MCF 10A (cell line): Measurements from ENCODE around the gene CDYL. TPM values are rescaled to one million over a fixed set of nuclear protein-coding genes. Genes with fewer than 3 reads are reported as not detected.

Experiments
- BruUV-seq: library from RNA; stranded (reverse); fragments of 400-500 nt; replicated peaks from 2 replicates; lab custom pipeline; 2021; lab: Mats Ljungman, UMichigan
- CTCF ChIA-PET: fragments of 300-600 bp; sonication (Branson Sonifier 250); formaldehyde crosslinking; extraction: SDS; loops from one replicate; lab custom pipeline; 2021; ENCODE audit warnings: antibody characterized with exemption, inconsistent platforms; lab: Yijun Ruan, JAX
- POLR2A ChIA-PET: fragments of 300-600, 350-650 bp; sonication (Branson Sonifier 250); formaldehyde crosslinking; extraction: SDS; loops from one replicate; lab custom pipeline; 2020; ENCODE audit warnings: antibody characterized with exemption, inconsistent platforms; lab: Yijun Ruan, JAX
- DNase-seq: peaks from one replicate; pipeline ENCODE4 v3.0.0-alpha.2; 2018; ENCODE audit not compliant: unreplicated experiment
- H3K27ac Mint-ChIP-seq: one replicate; pipeline ENCODE4 v1.8.0; 2022; ENCODE audit warnings: mild to moderate bottlenecking, low read depth, mixed read lengths; ENCODE audit not compliant: unreplicated experiment
- H3K27me3 Mint-ChIP-seq: one replicate; pipeline ENCODE4 v1.8.0; 2022; ENCODE audit warnings: mixed read lengths; ENCODE audit not compliant: insufficient read depth, unreplicated experiment
- H3K36me3 Mint-ChIP-seq: one replicate; pipeline ENCODE4 v1.8.0; 2022; ENCODE audit warnings: mild to moderate bottlenecking, moderate library complexity, mixed read lengths; ENCODE audit not compliant: insufficient read depth, unreplicated experiment
- H3K4me1 Mint-ChIP-seq: one replicate; pipeline ENCODE4 v1.8.0; 2022; ENCODE audit warnings: mixed read lengths; ENCODE audit not compliant: insufficient read depth, unreplicated experiment
- H3K4me3 Mint-ChIP-seq: one replicate; pipeline ENCODE4 v1.8.0; 2022; ENCODE audit warnings: mild to moderate bottlenecking, moderate library complexity, mixed read lengths; ENCODE audit not compliant: unreplicated experiment
- H3K9me3 Mint-ChIP-seq: one replicate; pipeline ENCODE4 v1.8.0; 2022; ENCODE audit warnings: mixed read lengths; ENCODE audit not compliant: unreplicated experiment
- CTCF ChIP-seq: fragments of 200-600 bp; IDR thresholded peaks from one replicate; pipeline ENCODE4 v1.8.0; 2022; ENCODE audit warnings: antibody characterized with exemption, mild to moderate bottlenecking; ENCODE audit not compliant: unreplicated experiment
- intact Hi-C: fragments of 100-400 bp; cut with micrococcal nuclease; formaldehyde crosslinking; loops from 2 replicates; pipeline ENCODE4 v1.14.1; 2022
- total RNA-seq: library from RNA; stranded (reverse); gene quantifications from 2 replicates; pipeline ENCODE4 v1.2.3, GENCODE V29; 2022

The CDYL gene
- total RNA-seq, 1 experiment from 2014 or later, result 48.9 TPM

- H3K4me1 Mint-ChIP-seq, result peaks cover 21% of the 10 kb centered on the region
- intact Hi-C loops, result no loop called here
- H3K4me3 Mint-ChIP-seq, result no peak overlapping the region
- H3K9me3 Mint-ChIP-seq, result no peaks in the 10 kb centered on the region
- no peak overlapping the region for H3K27ac Mint-ChIP-seq
- ChIA-PET CTCF (no interaction called here), POLR2A (interaction anchor here (1.0 kb wide), 1 partner anchor 20 kb away, joined by 3 read pairs; no protein-coding TSS in a partner anchor)
- DNase-seq, result no peak
- no TSS peak for BruUV-seq
- H3K27me3 Mint-ChIP-seq, result no peaks in the 10 kb centered on the region
- H3K36me3 Mint-ChIP-seq, result peaks cover 38% of the 10 kb centered on the region
- no peak for TF ChIP-seq CTCF
These were observed 171.5 kb downstream of the CDYL start for GRCh38 chr6:4947716-4948115.

- intact Hi-C loops, result no loop called here
- no peaks in the 10 kb centered on the region for H3K9me3 Mint-ChIP-seq
- peaks cover 11% of the 10 kb centered on the region for H3K4me1 Mint-ChIP-seq
- no peak overlapping the region for H3K27ac Mint-ChIP-seq
- DNase-seq, result no peak
- no peak overlapping the region for H3K4me3 Mint-ChIP-seq
- ChIA-PET POLR2A (interaction anchor here (0.8 kb wide), 1 partner anchor 12 kb away, joined by 3 read pairs; no protein-coding TSS in a partner anchor), CTCF (no interaction called here)
- no peaks in the 10 kb centered on the region for H3K27me3 Mint-ChIP-seq
- peaks cover 39% of the 10 kb centered on the region for H3K36me3 Mint-ChIP-seq
- no TSS peak for BruUV-seq
- TF ChIP-seq CTCF, result no peak
These were observed 172.7 kb downstream of the CDYL start for GRCh38 chr6:4948781-4949450.

- no peaks in the 10 kb centered on the region for H3K27me3 Mint-ChIP-seq
- no peak overlapping the region for H3K4me3 Mint-ChIP-seq
- no TSS peak for BruUV-seq
These were observed 173.9 kb downstream of the CDYL start for GRCh38 chr6:4950076-4950475.

More at GRCh38 chr6:4950076-4950475, 173.9 kb downstream of the CDYL start:
- no peak for TF ChIP-seq CTCF
- no peaks in the 10 kb centered on the region for H3K9me3 Mint-ChIP-seq
- no peak overlapping the region for H3K27ac Mint-ChIP-seq
- H3K4me1 Mint-ChIP-seq, result peaks cover 6% of the 10 kb centered on the region
- H3K36me3 Mint-ChIP-seq, result peaks cover 46% of the 10 kb centered on the region
- ChIA-PET CTCF (no interaction called here), POLR2A (interaction anchor here (0.7 to 1.9 kb wide), 3 partner anchors 8 to 150 kb away, joined by 3 to 7 read pairs (median 3); no protein-coding TSS in a partner anchor)
- intact Hi-C loops, result no loop called here
- DNase-seq, result no peak
